SW 1271 (cell line): ENCODE measurements around the gene ANKRD6.

Source experiments
- DNase-seq, 2 experiments: peaks; one replicate each; lab custom pipeline; 2025; lab: John Stamatoyannopoulos, UW

The ANKRD6 gene

GRCh38 chr6:89564752-89565427 is 131.9 kb downstream of the ANKRD6 start:
- DNase-seq, result no peak

- DNase-seq, result no peak
Observed at GRCh38 chr6:89566008-89566800, 133.3 kb downstream of the ANKRD6 start.

DNA sequence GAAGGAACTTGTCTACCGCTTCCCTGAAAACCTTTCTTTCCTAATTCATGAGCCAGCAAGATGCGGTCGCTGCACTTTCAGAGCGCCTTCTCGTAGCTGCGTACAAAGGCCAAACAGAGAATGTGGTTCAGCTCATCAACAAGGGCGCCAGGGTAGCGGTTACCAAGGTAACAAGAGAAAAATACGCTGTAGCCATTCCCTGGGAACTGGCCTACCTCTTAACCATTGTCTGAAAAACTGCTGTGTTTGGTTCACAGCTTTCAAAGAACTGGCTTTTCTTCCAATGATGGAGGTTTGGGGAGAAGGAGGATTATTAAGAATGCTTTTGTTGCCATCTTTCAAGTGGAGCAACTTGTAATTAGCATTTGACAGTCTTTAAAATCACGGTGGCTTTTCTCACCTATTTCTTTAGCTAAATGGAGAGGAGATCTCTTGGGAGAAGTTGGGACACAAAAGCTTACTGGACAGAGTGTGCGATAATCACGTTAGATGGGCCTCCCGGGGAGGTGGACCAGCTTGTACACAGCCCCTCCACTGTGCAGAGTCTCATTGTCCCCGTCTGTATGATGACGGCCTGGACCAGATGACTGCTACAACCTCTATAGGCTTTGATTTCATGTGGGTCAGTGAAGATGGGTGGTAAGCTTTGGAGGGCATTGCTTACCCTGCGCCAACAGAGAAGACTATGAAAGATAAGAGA is 134.1 kb downstream of the ANKRD6 start:
- DNase-seq, result no peak

GRCh38 chr6:89567630-89568390 is 134.9 kb downstream of the ANKRD6 start:
- no peak for DNase-seq

GRCh38 chr6:89574910-89575561 is 142.1 kb downstream of the ANKRD6 start:
- DNase-seq, result no peak

GRCh38 chr6:89575562-89575960 is 142.6 kb downstream of the ANKRD6 start:
- DNase-seq, result no peak

- no peak for DNase-seq
Observed at GRCh38 chr6:89580997-89581666, 148.2 kb downstream of the ANKRD6 start.

- DNase-seq, result no peak
Observed at GRCh38 chr6:89581689-89582088, 148.7 kb downstream of the ANKRD6 start.

DNA sequence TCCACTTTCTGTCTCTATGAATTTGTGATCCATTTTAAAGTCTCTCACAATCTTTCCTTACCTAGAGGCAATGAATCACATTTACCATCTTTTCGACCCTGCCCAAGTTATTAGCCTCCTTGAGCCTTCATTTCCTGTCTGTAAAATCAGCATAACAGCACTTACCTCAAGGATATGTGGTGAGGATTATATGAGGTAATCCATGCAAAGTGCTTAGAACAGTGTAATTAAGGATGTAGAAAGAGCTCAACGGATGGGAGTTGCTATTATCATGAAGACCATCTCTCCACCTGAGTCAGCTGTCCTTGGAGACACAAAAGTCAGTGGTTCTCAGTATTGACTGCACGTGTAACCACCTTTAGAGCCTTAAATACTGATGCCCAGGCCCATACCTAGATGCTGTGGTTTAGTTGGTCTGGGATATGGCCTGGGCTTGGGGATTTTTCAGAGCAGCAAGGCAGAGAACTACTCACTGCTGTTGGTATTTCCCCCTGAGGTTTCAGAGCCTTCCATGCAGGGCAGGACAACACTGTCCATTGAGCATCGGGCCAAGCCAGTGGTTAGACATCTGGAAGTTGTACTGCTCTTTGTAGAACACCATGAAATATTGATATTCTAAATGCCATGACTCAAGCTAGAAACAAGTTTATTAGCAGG is 149.8 kb downstream of the ANKRD6 start:
- DNase-seq, result no peak

DNA sequence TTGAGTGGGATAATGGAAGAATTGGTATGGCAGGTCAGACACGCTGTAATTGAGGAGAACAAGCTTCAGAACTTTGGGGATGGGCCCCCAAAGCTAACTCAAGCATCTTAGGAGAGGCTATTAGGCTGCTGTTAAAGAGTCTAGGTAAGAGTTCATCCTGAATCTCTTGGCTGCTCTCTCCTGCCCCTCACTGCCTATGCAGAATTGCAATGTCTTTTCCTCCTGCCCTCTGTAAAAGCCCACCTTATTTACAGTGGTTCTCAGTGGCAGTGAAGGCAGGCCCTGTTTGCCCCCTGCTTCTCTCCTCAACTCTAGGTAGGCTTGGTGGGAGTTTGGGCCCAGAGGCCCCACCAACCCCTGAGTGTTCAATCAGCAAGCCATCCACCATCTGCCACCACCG is 150.6 kb downstream of the ANKRD6 start:
- DNase-seq, result no peak

- DNase-seq, result no peak
Observed at GRCh38 chr6:89584539-89584938, 151.6 kb downstream of the ANKRD6 start.

GRCh38 chr6:89585154-89585553 is 152.2 kb downstream of the ANKRD6 start:
- DNase-seq, result no peak

DNA sequence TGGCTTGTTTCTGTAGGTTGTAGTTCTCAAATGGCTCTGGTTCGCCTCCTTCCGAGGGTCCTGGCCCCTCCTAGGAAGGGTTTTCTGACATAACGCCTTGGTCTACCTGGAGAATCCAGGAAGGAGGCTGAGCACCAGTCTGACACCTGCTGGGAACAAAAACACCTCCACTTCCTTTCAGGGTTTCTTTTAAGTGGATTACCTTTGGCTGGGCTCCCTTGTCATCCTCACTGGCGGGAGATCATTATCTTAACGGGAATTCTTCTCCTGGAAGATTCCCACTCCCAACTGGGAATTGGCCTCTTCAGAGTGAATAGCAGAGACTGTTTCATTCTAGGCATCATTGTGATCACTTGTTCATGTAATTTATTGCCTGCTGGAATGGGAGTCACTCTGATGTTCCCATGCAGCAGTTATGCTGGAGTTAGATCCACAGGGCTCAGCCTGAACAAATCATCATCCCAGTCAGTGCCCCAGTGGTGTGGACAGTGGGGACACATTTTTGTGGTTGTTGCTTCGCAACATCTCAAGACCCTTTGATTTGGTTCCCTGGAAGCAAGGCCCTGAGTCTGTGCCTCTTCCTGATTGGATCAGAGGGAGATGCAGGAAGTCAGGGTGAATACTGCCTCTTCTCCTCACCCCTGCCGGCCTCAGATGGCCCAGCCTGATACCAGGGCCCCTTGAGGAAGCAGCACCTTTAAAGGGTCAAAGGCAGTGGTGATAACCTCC is 156.5 kb downstream of the ANKRD6 start:
- DNase-seq, result no peak

DNA sequence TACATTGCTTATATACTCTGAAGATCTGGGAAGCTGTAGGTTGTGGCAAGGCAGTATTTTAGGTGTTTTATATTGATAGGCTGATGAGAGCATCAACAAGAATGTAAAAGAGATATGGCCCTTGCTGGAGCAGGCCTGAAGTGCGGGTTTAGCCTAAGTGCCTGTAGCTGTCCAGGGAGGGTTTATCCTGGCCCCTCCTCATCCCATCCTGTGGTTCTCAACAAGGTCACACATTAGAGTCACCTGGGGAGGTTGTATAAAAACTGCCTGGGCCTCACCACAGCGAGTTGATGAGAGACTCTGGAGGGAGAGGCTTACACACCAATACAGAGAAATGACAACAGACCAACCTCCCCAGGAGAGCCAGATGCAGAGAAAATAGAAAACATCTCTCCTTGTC is 157.2 kb downstream of the ANKRD6 start:
- no peak for DNase-seq

GRCh38 chr6:89591745-89592144 is 158.8 kb downstream of the ANKRD6 start:
- no peak for DNase-seq

GRCh38 chr6:89596056-89596455 is 163.1 kb downstream of the ANKRD6 start:
- no peak for DNase-seq

DNA sequence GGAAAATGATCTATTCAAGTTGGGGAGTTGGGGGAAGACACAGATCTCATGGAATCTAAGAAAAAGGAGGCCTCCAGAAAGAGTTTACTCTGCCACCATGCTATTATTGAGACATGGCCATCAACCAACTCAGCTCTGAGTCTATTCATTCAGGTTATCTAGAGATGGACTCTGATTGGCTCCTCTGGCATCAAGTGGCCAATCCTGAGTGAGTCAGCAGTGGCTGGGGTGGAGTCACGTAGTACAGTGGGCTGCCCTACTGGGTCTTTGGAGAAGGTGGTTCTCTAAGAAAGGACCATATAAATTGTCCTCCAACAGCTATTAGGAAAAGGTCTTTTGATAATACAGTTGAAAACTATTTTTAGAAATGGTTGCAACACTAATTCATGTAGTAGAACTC is 163.5 kb downstream of the ANKRD6 start:
- DNase-seq, result no peak

GRCh38 chr6:89597372-89597771 is 164.4 kb downstream of the ANKRD6 start:
- DNase-seq, result no peak

DNA sequence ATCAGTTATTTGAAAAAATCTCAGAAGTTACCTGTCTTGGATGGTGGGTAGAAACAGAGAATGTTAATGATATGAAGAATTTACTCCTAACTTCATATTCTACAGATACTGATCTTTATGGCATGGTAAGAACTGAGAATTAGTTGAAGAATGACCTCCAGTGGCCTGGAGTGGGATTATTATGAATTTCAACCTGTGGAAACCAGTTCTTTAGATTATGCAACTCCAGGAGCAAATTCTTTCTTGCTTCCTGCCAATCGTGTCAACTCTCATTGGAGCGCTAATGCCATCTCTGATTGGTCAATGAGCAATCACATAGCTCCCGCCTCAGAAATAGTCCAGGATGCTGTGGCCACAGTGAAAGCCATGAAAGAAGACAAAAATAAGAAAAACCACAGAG is 165.0 kb downstream of the ANKRD6 start:
- DNase-seq, result peak in 1 of 2 experiments; percentile 36

- DNase-seq, result no peak
Observed at GRCh38 chr6:89599727-89600126, 166.8 kb downstream of the ANKRD6 start.
